Pancreas (tissue), 10 donors: ENCODE data around the gene ETV5. TPM values are rescaled to one million over a fixed set of nuclear protein-coding genes. Genes with fewer than 3 reads are reported as not detected.

ENCODE experiments used
- ATAC-seq, 4 donors: fragments of 200-7000 bp; cut with Tn5 transposase; one replicate each; pipeline versions ENCODE4 v1.8.0 to v1.9.1; 2020; ENCODE audit warnings: mild to moderate bottlenecking in 4 of 4, moderate library complexity in 4 of 4
- DNase-seq, 6 donors: peaks; one replicate each; pipeline ENCODE4 v3.0.0-alpha.2; 2020
- FAIRE-seq: peaks from 2 replicates; lab custom pipeline; 2012; peaks lifted over from hg19 to GRCh38; lab: Jason Lieb, UNC
- H3K27ac ChIP-seq, 4 donors: fragments of 200-600 bp; sonication (generic); 1 replicate in 3 of 4; 2 replicates in 1 of 4; pipeline versions ENCODE4 v1.5.0 to v1.8.0; 2020
- H3K27me3 ChIP-seq, 4 donors: fragments of 200-600 bp; one replicate each; pipeline ENCODE4 v1.8.0; 2021
- H3K36me3 ChIP-seq, 3 donors: fragments of 200-600 bp; sonication (generic) in 1 of 3; one replicate each; pipeline versions ENCODE4 v1.5.0 to v1.8.0; 2020 to 2021
- H3K4me1 ChIP-seq, 3 donors: fragments of 200-600 bp; one replicate each; pipeline ENCODE4 v1.8.0; 2021
- H3K4me3 ChIP-seq, 4 donors: fragments of 200-600 bp; sonication (generic) in 2 of 4; one replicate each; pipeline versions ENCODE4 v1.5.0 to v1.8.0; 2020 to 2021
- H3K9me3 ChIP-seq, 4 donors: fragments of 200-600 bp; one replicate each; pipeline ENCODE4 v1.8.0; 2021
- WGBS, 2 donors: extraction: QIAGEN DNeasy Blood & Tissue Kit; methylation state at CpG; one replicate each; pipeline ENCODE4 v1.1.7; 2013; 5-methylcytosine and 5-hydroxymethylcytosine counted together
- intact Hi-C, 3 donors: fragments of 100-400 bp; cut with DNase I; formaldehyde crosslinking; loops; one replicate each; pipeline versions ENCODE4 v1.11.1 to v1.14.2; 2022
- polyA plus RNA-seq, 2 donors: library from polyadenylated mRNA; stranded (reverse); fragments of 200-250 nt; gene quantifications; one replicate each; pipeline ENCODE4 v1.2.3, GENCODE V29; 2013
- total RNA-seq, 6 donors: library from RNA; stranded (reverse); fragmentation: NEBNext Ultra II Directional in 4 of 6; extraction: Animal tissue kit (Norgen Biotek cat#: 25700) in 4 of 6; gene quantifications; one replicate each; pipeline versions ENCODE4 v1.2.1 to v1.2.4, GENCODE V29; 2021 to 2023
- TF ChIP-seq, protein P1 (sequence below), 4 donors: fragments of 200-600 bp; sonication (generic) in 3 of 4; IDR thresholded peaks; one replicate each; pipeline versions ENCODE4 v1.5.0 to v1.8.0; 2021; ENCODE audit warnings: antibody characterized with exemption in 4 of 4
- donor health status: healthy with polysubstance abuse.
- donor health status: DM: no; HTN: no; CAD: no; lungs with moderate emphysema.
- donor health status: DM: no; HTN: no; CAD: no.
- donor health status: control.
- donor health status: control.
- donor health status: Bipolar disorder and iron deficiency.
- donor health status: DM: yes; HTN: yes; CAD: no.
- donor health status: DM: no; HTN: no; CAD: no.
- donor health status: DM: no; HTN: no; CAD: no.
- donor health status: DM: yes; HTN: yes; CAD: no.

The ETV5 gene
- total and polyA plus RNA-seq, 8 donors: 12.2 to 58.5 (median 24.9) TPM

GRCh38 chr3:186092360-186093070 is 16.4 kb downstream of the ETV5 start:
- FAIRE-seq (no peak), DNase-seq (no peak), ATAC-seq (no peak)
- Histone ChIP-seq H3K27me3 (no peaks in the 10 kb centered on the region), H3K4me1 (peaks cover 21 to 43% (median 23%) of the 10 kb centered on the region in 3 donors), H3K36me3 (no peaks in the 10 kb centered on the region), H3K4me3 (no peak overlapping the region), H3K9me3 (no peaks in the 10 kb centered on the region), H3K27ac (no peak overlapping the region)
- 87% methylated on average over 10 of the region's 10 CpGs for WGBS, 2 donors
- intact Hi-C loops: no loop called here
- TF ChIP-seq, protein P1, sequence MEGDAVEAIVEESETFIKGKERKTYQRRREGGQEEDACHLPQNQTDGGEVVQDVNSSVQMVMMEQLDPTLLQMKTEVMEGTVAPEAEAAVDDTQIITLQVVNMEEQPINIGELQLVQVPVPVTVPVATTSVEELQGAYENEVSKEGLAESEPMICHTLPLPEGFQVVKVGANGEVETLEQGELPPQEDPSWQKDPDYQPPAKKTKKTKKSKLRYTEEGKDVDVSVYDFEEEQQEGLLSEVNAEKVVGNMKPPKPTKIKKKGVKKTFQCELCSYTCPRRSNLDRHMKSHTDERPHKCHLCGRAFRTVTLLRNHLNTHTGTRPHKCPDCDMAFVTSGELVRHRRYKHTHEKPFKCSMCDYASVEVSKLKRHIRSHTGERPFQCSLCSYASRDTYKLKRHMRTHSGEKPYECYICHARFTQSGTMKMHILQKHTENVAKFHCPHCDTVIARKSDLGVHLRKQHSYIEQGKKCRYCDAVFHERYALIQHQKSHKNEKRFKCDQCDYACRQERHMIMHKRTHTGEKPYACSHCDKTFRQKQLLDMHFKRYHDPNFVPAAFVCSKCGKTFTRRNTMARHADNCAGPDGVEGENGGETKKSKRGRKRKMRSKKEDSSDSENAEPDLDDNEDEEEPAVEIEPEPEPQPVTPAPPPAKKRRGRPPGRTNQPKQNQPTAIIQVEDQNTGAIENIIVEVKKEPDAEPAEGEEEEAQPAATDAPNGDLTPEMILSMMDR (IDR thresholded peaks at IDR 0.05): no peak

GRCh38 chr3:186090901-186091300 is 18.0 kb downstream of the ETV5 start:
- no peak for FAIRE-seq
- intact Hi-C loops: no loop called here

DNA sequence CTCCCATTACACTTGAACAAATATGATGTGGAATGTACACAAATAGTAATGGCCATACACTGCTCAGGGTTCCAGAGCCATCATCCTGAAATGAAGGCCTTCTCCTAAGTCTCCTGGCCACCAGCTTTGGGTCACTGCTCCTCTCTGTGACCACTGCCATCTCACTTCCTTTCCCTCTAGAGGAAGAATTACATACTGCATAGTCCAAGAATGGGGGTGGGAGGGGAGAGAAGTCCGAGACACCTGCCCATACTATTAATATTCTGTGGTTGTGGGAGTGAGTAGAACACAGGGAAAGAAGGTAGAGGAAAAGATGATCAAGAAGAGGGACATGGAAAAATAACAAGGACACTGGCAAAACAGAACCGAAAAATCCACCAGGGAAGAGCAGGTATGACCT is 20.6 kb downstream of the ETV5 start:
- 88 to 95% methylated on average over 2 of the region's 2 CpGs for WGBS, 2 donors
- DNase-seq (no peak), ATAC-seq (no peak), FAIRE-seq (no peak)
- TF ChIP-seq, protein P1 (IDR thresholded peaks at IDR 0.05): no peak
- H3K4me3 ChIP-seq: no peak overlapping the region
- H3K27me3 ChIP-seq: no peaks in the 10 kb centered on the region
- peaks cover 0 to 3% (median 0%) of the 10 kb centered on the region in 3 donors for H3K36me3 ChIP-seq
- peaks cover 15 to 23% (median 19%) of the 10 kb centered on the region in 3 donors for H3K4me1 ChIP-seq
- H3K9me3 ChIP-seq: no peaks in the 10 kb centered on the region
- intact Hi-C loops: no loop called here
- H3K27ac ChIP-seq: no peak overlapping the region

More at GRCh38 chr3:186090901-186091300, 18.0 kb downstream of the ETV5 start:
- Histone ChIP-seq H3K4me3 (no peak overlapping the region), H3K4me1 (peaks cover 9 to 28% (median 23%) of the 10 kb centered on the region in 3 donors), H3K9me3 (no peaks in the 10 kb centered on the region), H3K36me3 (peaks cover 0 to 3% (median 0%) of the 10 kb centered on the region in 3 donors), H3K27ac (no peak overlapping the region), H3K27me3 (no peaks in the 10 kb centered on the region)
- DNase-seq (no peak), ATAC-seq (no peak)
- 80 to 85% methylated on average over 2 of the region's 2 CpGs for WGBS, 2 donors
- TF ChIP-seq, protein P1 (IDR thresholded peaks at IDR 0.05): no peak

- no peak overlapping the region for H3K4me3 ChIP-seq
- WGBS, 2 donors: 90% methylated on average over 4 of the region's 4 CpGs
- no peak for DNase-seq
- FAIRE-seq: no peak
- no peaks in the 10 kb centered on the region for H3K27me3 ChIP-seq
- peaks cover 3 to 11% (median 10%) of the 10 kb centered on the region in 3 donors for H3K4me1 ChIP-seq
- H3K27ac ChIP-seq: no peak overlapping the region
- intact Hi-C loops: no loop called here
- no peak for ATAC-seq
- H3K36me3 ChIP-seq: peaks cover 0 to 8% (median 0%) of the 10 kb centered on the region in 3 donors
- H3K9me3 ChIP-seq: no peaks in the 10 kb centered on the region
- TF ChIP-seq, protein P1 (IDR thresholded peaks at IDR 0.05): no peak
These were observed 24.6 kb downstream of the ETV5 start for GRCh38 chr3:186084264-186084663.

DNA sequence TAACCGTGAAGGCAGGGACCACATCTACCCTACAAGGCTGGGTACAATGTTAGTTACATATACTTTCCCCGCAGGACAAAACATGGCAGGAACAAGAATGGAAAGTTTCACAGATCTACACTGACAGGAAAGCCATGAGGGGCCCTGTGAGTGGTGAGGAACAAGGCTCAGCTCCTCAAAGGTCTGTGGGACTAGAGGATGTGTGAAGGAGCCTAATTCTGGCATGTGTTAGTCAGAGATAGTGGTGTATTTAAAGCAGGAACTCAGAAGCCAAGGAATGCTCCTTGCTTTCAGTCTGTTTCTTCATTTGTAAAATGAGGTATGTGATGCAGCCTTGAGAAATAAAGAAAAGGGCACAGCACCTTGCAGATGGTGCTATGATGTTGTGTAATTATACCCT is 25.1 kb downstream of the ETV5 start:
- intact Hi-C loops: no loop called here
- DNase-seq (no peak), ATAC-seq (no peak), FAIRE-seq (no peak)
- H3K27ac ChIP-seq: no peak overlapping the region
- TF ChIP-seq, protein P1 (IDR thresholded peaks at IDR 0.05): no peak
- no peaks in the 10 kb centered on the region for H3K9me3 ChIP-seq
- no peaks in the 10 kb centered on the region for H3K27me3 ChIP-seq
- peaks cover 0 to 11% (median 0%) of the 10 kb centered on the region in 3 donors for H3K36me3 ChIP-seq
- H3K4me3 ChIP-seq: no peak overlapping the region
- WGBS, 2 donors: 92 to 93% methylated on average over 2 of the region's 2 CpGs
- peaks cover 3 to 10% (median 6%) of the 10 kb centered on the region in 3 donors for H3K4me1 ChIP-seq
